DOHH2 (cell line): ENCODE measurements around the gene LOXL1.

Experiments used
- H3F3A ChIP-seq: fragments of 200-600 bp; sonication (generic), shearing (Covaris generic); 2 replicates; pipeline ENCODE4 v1.6.0; 2016; ENCODE audit warnings: antibody characterized with exemption, mild to moderate bottlenecking; ENCODE audit not compliant: control insufficient read depth, insufficient read depth
- H3K27ac ChIP-seq: fragments of 200-600 bp; sonication (generic); 2 replicates; pipeline ENCODE4 v1.5.1; 2014; ENCODE audit warnings: low read depth, mild to moderate bottlenecking, low read length, moderate library complexity
- H3K27me3 ChIP-seq: fragments of 200-600 bp; sonication (generic); 2 replicates; pipeline ENCODE4 v1.6.1; 2014; ENCODE audit warnings: mild to moderate bottlenecking, low read length, mixed read lengths; ENCODE audit not compliant: control insufficient read depth
- H3K36me3 ChIP-seq: fragments of 200-600 bp; sonication (generic); 2 replicates; pipeline ENCODE4 v1.6.1; 2014; ENCODE audit warnings: mild to moderate bottlenecking, low read length, moderate library complexity, mixed read lengths; ENCODE audit not compliant: control insufficient read depth
- H3K4me1 ChIP-seq: fragments of 200-600 bp; sonication (generic); 2 replicates; pipeline ENCODE4 v1.6.1; 2014; ENCODE audit warnings: mild to moderate bottlenecking, low read length, mixed read lengths; ENCODE audit not compliant: control insufficient read depth
- H3K4me2 ChIP-seq: fragments of 200-600 bp; sonication (generic); 2 replicates; pipeline ENCODE4 v1.6.0; 2014; ENCODE audit warnings: mild to moderate bottlenecking, low read length, moderate library complexity
- H3K4me3 ChIP-seq: fragments of 200-600 bp; sonication (generic); 2 replicates; pipeline ENCODE4 v1.5.1; 2014; ENCODE audit warnings: mild to moderate bottlenecking, low read length, mixed read lengths
- H3K79me2 ChIP-seq: fragments of 200-600 bp; sonication (generic); 2 replicates; pipeline ENCODE4 v1.6.1; 2014; ENCODE audit warnings: mild to moderate bottlenecking, low read length, mixed read lengths; ENCODE audit not compliant: control insufficient read depth
- H3K9me2 ChIP-seq: fragments of 200-600 bp; sonication (generic); replicated peaks from 2 replicates; pipeline ENCODE4 v1.6.1; 2014; ENCODE audit warnings: mild to moderate bottlenecking, low read length, mixed read lengths; ENCODE audit not compliant: control insufficient read depth
- H3K9me3 ChIP-seq: fragments of 200-600 bp; sonication (generic); 2 replicates; pipeline ENCODE4 v1.6.1; 2014; ENCODE audit warnings: antibody characterized with exemption, low read length, mixed read lengths; ENCODE audit not compliant: control insufficient read depth, insufficient read depth
- H4K20me1 ChIP-seq: fragments of 200-600 bp; sonication (generic); 2 replicates; pipeline ENCODE4 v1.6.0; 2014; ENCODE audit warnings: low read depth, mild to moderate bottlenecking, antibody characterized with exemption, low read length, moderate library complexity; ENCODE audit not compliant: control insufficient read depth, insufficient read depth
- CTCF ChIP-seq: fragments of 200-600 bp; sonication (generic); IDR thresholded peaks from one replicate; pipeline ENCODE4 v1.5.1; 2014; ENCODE audit warnings: antibody characterized with exemption, mild to moderate bottlenecking, low read depth, low read length; ENCODE audit not compliant: poor library complexity, severe bottlenecking
- EZH2phosphoT487 ChIP-seq: fragments of 200-600 bp; sonication (generic); IDR thresholded peaks from 2 replicates; pipeline ENCODE4 v1.6.1; 2017; ENCODE audit warnings: borderline replicate concordance, mild to moderate bottlenecking, antibody characterized with exemption, low read length, moderate library complexity, mixed read lengths

The LOXL1 gene

DNA sequence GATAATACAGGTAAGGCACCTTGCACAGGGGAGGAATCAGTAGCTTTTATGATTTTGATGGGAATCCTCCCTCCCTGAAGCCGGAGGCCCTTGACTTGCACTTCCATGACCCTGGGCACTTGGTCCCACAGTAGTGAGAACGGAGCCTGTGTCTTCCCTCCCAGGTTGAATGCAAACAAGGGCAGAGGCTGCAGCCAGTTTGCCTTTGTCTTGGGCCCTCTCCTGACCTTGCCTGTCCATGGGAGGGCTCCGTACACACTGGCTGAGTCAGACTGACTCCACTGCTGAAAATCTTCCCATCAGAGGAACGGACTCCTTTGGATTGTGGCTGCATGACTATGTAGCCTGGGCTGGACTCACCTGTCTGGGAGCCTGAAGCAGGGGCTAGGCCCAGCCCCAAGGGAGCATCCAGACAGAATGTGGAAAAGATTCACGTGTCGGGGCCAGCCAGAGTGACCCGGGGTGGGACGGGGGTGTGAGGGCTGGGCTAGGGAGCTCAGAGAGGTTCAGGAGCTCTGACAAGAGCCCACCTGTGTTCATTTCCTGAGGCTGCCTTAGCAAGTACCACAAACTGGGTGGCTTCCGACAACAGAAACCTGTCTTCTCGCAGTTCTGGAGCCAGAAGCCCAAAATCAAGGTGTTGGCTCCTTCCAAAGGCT lies 43.4 kb upstream of the LOXL1 start:
- H3K9me2 ChIP-seq = no peaks in the 10 kb centered on the region
- no peak overlapping the region for H3K27ac ChIP-seq
- H3K79me2 ChIP-seq = no peaks in the 10 kb centered on the region
- H3K4me1 ChIP-seq = no peaks in the 10 kb centered on the region
- H3K4me2 ChIP-seq = no peak overlapping the region
- no peaks in the 10 kb centered on the region for H3F3A ChIP-seq
- TF ChIP-seq CTCF (no peak), EZH2phosphoT487 (no peak)
- H3K36me3 ChIP-seq = no peaks in the 10 kb centered on the region
- H4K20me1 ChIP-seq = no peaks in the 10 kb centered on the region
- peaks cover 3% of the 10 kb centered on the region; the same call in 1 of the 2 replicates for H3K27me3 ChIP-seq
- H3K9me3 ChIP-seq = no peaks in the 10 kb centered on the region
- no peak overlapping the region for H3K4me3 ChIP-seq

DNA sequence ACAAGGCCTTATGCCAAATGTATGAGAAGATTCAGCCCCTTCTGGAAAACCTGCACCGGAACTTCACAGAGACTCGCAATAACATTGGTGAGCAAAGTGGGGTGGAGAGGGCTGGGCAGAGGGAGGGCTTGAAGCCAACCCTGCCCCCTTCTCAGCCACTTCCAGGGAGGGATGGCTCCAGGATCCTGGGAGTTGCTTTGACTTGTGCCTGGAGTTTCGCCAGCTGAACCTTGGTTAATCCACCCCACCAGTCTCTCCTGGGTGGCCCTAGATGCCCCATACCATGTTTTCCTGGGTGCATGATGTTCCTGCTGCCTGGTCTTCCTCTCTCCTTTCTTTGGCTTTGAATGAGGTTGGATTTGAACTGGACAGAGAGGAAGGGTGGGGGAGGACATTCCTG lies 42.1 kb upstream of the LOXL1 start:
- no peaks in the 10 kb centered on the region for H3K9me3 ChIP-seq
- no peak overlapping the region for H3K4me3 ChIP-seq
- H3K9me2 ChIP-seq = no peaks in the 10 kb centered on the region
- H3K36me3 ChIP-seq = no peaks in the 10 kb centered on the region
- no peak overlapping the region for H3K27ac ChIP-seq
- no peaks in the 10 kb centered on the region for H4K20me1 ChIP-seq
- H3F3A ChIP-seq = no peaks in the 10 kb centered on the region
- no peaks in the 10 kb centered on the region for H3K79me2 ChIP-seq
- TF ChIP-seq CTCF (no peak), EZH2phosphoT487 (no peak)
- no peaks in the 10 kb centered on the region for H3K4me1 ChIP-seq
- no peak overlapping the region for H3K4me2 ChIP-seq
- H3K27me3 ChIP-seq = peaks cover 4% of the 10 kb centered on the region; the same call in 1 of the 2 replicates

DNA sequence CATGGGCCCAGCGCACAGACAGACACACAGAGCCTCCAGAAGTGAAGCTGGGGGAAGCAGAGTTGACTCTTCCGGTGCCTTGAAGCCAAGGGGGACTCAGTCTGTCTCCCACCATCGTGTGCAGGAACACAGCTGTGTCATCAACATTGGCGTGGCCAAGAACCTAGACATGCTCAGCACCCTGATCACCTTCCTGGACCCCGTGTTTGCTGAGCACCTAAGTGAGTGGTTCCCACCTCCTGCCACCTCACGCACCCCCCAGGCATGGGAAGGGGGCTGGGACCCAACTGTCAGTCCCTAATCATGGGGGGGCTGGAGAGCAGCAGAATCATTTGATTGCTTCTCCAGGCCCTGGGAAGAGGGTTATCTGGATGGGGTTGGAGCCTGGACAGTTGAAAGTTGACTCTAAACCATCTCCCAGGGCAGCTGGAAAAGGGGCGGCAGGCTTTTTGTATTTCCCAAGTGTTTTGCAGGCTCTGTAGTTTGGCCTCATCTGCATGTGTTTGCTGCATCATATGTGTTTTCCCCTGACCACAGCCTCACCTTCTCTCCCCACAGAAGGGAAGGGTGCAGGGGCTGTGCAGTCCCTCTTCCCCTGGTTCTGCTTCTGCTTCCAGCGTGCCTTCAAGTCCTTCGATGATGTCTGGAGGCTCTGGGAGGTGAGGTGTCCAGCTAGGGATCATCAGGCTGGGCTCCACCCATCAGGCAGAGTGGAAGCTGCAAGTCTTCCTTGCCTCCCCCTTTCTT lies 40.1 kb upstream of the LOXL1 start:
- H3K27ac ChIP-seq = no peak overlapping the region
- H3K27me3 ChIP-seq = peaks cover 4% of the 10 kb centered on the region; the same call in 1 of the 2 replicates
- no peaks in the 10 kb centered on the region for H3K36me3 ChIP-seq
- no peaks in the 10 kb centered on the region for H4K20me1 ChIP-seq
- H3K9me2 ChIP-seq = no peaks in the 10 kb centered on the region
- no peak overlapping the region for H3K4me2 ChIP-seq
- TF ChIP-seq EZH2phosphoT487 = no peak
- no peak for TF ChIP-seq CTCF
- no peaks in the 10 kb centered on the region for H3K4me1 ChIP-seq
- no peaks in the 10 kb centered on the region for H3K9me3 ChIP-seq
- no peak overlapping the region for H3K4me3 ChIP-seq
- H3K79me2 ChIP-seq = no peaks in the 10 kb centered on the region
- H3F3A ChIP-seq = no peaks in the 10 kb centered on the region
